Measurements from ENCODE around the gene CEP192.
"Not testable (repeated sequence)": the region's sequence is repeated elsewhere in the genome, so short reads cannot be mapped to it uniquely, and the experiment has no call there.

The CEP192 gene

DNA sequence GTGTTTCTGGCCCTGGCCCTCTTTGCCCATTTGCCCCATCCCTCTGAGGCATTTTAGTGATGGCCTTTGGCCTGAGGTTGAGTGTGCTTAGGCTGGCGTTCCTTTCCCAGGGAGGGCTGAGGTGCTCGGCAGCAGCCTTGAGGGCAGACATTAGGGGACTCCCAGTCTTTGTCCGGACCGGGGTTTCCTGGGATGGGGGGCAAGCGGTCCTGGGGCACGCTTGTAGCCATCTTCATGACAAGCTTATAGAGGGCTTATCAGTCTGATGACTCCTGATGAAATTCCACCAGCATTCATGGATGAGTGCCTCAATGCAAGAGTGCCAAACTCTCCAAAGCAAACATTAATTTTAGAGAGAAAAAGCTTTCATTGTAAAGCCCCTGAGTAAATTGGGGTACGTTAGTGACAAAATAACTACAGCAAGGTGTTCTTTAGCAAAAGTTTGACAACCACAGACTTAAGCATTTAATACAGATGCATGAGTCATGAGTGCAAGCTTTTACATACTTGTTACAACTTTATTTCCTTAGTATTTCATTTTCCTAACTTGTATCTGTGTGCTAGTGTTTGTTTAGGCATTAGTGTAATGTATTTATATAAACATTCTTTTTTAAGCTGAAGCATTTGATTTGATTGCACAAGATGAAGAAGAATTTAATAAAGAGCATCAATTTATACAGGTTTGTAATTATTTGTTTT lies 45.6 kb downstream of the CEP192 start:
- DNase-seq, result no peak

- DNase-seq, result no peak
Observed at GRCh38 chr18:13039806-13040205, 48.6 kb downstream of the CEP192 start.

DNA sequence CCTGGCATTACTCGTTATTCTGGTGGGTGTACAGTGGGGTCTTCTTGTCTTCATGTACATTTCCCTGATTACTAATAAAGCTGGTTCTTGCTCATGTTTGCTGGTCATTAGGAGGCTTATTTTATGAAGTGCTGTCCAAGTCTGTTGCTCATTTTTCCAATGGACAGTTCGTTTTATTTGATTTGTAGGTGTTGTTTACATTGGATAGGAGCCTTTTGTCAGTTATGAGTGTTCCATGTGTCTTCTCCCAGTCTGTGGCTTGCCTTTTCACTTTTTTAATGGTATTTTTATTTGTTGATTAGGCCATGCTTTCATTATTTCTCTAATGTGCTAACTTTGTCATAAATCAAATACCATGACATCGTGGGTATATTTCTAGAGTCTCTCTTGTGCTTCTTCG lies 51.9 kb downstream of the CEP192 start:
- DNase-seq, result no peak

- no peak for DNase-seq
Observed at GRCh38 chr18:13048061-13048595, 57.0 kb downstream of the CEP192 start.

GRCh38 chr18:13051159-13051558 lies 60.0 kb downstream of the CEP192 start:
- DNase-seq, result no peak

DNA sequence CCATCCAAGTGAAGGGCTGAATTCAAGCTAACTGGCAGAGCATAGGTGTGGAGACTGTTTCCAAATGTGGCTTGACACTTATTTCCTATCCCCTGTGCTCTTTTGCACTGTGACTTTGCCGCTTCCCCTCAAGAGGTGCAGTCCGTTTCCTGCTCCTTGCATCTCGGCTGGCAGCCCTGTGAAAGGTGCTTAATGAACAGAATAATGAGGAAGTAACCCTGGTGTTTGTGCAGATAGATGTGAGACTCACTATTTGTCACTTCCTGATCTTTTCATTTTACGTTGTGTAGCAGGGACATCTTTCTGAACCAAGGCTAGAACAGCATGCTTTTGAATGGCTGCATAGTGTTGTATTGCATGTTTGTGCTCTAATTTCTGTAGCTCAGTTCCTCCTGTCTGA lies 60.8 kb downstream of the CEP192 start:
- DNase-seq, result peak in 1 of 5 experiments; percentile 29

DNA sequence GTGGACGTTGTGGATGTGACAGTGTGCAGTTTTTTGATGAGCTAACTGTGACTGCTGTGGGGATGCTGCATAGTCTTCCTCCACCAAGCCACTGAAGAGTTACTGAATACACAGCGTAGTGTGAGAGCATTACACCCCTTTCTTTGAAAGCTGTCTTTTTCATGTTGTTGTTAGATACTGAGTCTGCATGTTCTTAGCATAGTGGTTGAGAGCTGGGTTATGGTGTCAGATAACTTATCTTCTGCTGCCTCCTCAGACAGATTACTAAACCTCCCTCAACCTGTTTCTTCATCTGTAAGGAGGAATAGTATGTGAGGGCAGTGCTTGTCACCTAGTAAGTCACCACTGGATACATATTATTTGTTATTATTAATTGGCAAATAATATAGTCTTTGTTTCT lies 63.2 kb downstream of the CEP192 start:
- DNase-seq, result no peak

DNA sequence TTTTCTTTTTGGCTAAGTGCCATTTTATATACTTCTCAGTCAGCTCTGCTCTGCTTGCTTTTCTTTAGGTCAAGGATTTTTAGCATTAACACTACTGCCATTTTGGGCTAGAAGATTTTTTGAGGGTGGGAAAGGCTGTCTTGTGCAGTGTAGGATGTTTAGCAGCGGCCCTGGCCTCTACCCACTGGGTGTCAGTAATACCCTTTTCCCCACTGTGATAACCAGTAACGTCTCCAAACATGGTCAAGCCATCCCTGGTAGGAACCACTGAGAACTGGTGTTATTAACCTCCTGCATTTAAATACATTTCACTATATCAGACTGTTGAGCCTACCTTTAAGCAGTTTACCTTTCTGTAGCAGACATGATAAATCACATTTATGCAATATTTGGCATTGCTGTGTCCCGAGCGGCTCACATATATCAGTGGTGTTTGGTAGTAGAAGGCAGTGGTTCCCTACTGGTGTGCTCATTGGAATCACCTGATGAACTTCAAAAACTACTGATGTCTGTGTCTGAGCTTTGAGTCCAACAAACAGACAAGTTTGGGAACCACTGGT lies 70.5 kb downstream of the CEP192 start:
- no peak for DNase-seq

DNA sequence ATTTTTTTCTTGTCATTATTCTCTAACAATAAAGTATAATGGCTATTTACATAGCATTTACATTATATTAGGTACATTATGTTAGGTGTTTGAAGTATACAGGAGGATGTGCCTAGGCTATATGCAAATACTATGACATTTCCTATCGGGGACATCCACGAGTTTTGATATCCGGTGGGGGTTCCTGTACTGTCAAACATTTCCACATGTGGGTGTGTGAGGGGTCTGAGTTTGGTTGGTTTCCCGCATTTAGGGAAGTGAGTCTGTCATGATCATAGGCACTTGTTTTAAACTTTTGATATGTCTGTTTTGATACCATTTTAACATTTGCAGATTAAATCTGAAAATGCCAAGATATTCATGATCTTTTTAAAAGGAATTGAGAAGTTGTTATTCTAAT lies 76.0 kb downstream of the CEP192 start:
- DNase-seq, result no peak

DNA sequence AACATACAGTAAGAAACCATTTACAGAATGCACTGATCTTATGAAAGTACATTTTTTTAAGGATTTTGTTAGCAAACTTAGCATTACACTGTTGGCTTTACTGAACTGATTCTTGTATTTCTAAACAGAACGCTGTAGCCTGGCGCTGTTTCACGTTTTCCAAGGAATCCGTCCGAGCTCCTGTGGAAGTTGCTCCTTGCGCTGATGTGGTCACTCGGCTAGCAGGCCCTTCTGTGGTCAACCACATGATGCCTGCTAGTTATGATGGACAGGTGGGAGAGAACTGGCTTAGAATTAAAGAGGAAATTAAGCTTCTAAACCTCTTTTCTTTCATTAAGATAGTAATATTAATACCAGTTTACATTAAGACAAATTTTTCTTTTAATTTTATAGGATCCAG lies 76.8 kb downstream of the CEP192 start:
- DNase-seq, result no peak

- no peak for DNase-seq
Observed at GRCh38 chr18:13070460-13070859, 79.3 kb downstream of the CEP192 start.

DNA sequence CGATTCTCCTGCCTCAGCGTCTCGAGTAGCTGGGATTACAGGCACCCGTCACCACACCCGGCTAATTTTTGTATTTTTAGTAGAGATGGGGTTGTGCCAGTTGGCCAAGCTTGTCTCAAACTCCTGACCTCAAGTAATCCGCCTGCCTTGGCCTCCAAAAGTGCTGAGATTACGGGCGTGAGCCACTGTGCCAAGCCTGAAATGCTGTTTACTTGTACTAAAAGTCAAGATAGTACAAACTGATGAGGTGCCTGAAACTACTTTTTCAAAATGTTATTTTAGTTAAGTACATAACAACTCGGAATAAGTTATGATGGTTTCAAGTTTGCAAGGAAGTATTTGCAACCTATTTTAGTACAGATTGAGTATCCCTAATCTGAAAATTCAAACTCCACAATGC lies 85.7 kb downstream of the CEP192 start:
- DNase-seq, result no peak

DNA sequence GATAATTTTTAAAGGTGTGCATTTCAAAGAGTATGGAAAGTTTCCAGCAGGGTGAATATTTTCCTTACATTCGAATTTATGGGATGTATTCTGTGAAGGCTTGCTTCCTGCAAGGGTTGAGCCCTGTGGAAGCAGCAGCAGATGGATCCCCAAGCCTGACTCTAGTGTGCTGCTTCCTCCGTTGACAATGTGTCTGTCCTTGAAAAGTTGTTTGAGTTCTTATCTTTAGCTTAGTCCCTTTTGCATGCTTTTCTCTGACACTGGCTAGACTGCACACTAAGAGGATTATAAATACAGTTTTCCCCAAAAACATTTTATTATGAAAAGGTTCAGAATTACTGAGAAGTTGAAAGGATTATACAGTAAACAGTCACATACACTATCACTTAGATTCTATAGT lies 86.3 kb downstream of the CEP192 start:
- no peak for DNase-seq

DNA sequence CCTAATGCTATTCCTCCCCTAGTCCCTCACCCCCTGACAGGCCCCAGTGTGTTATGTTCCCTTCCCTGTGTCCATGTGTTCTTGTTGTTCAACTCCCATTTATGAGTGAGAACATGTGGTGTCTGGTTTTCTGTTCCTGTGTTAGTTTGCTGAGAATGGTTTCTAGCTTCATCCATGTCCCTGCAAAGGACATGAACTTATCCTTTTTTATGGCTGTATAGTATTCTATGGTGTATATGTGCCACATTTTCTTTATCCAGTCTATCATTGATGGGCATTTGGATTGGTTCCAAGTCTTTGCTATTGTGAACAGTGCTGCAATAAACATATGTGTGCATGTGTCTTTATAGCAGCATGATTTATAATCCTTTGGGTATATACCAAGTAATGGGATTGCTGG lies 86.9 kb downstream of the CEP192 start:
- not testable (repeated sequence) for DNase-seq

DNA sequence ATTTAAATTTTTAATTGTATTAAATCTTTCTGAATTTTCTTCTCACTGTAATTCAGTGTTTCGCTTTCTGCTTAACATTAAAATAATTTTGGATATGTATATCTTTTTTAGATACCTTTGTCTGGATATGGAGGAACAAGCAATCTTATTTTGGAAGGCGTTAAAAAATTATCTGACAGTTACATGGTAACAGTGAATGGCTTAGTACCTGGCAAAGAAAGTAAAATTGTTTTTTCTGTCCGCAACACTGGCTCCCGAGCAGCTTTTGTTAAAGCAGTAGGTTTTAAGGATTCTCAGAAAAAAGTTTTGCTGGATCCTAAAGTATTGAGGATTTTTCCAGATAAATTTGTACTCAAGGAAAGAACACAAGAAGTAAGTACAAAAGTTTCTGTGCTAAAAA lies 95.7 kb downstream of the CEP192 start:
- DNase-seq, result no peak

DNA sequence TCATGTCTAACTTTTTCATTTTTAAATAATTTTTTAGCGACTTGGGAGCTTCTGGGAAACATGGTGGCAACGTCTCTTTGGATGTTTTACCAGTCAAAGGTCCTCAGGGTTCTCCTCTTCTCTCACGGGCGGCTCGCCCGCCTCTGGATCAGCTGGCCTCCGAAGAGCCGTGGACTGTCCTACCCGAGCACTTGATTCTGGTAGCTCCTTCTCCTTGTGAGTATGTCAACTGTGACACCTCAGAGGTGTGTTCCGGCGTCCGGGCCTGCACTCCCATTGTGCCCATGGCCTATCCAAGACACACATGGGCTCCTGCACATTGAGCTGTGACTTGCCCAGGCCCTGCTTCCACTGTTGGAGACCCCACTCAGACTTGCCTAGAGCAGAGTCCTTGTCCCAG lies 104.3 kb downstream of the CEP192 start:
- DNase-seq, result no peak

DNA sequence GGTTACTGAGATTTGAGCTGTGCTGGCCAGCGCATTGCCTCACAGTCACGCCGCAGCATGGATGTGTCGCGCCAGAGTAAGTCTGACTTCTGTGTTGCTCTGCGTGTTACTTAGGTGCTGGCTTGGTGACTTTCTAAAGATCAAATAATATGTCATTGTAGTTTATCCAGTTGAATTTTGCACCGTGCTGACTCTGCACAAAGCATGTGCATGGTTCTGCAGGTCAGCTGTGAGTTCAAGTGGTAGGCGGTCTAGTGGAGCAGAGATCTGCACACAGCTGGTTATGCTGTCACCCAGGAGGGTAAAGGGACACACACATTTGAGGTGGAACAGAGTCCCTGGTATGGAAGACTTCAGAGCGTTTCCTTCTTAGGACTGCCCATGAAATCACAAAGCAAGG lies 105.1 kb downstream of the CEP192 start:
- DNase-seq, result no peak

DNA sequence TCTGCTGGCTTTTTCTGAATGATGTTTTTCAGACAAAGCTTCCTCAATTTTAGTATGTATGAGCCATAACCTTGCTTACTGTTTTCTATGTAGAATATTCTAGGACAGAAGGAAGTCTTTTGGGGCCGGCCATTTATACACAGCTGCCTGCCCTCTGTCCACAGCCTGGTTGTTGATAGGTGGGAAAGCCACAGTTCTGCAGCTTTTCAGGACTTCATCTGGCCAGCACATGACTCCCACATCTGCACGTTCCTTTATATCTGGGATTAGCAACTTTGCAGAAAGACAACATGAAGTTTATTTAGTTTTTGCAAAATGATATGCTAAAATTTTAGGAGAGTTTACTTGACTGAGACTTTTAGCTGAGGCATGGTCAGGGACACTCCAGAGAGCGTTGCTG lies 105.6 kb downstream of the CEP192 start:
- no peak for DNase-seq

DNA sequence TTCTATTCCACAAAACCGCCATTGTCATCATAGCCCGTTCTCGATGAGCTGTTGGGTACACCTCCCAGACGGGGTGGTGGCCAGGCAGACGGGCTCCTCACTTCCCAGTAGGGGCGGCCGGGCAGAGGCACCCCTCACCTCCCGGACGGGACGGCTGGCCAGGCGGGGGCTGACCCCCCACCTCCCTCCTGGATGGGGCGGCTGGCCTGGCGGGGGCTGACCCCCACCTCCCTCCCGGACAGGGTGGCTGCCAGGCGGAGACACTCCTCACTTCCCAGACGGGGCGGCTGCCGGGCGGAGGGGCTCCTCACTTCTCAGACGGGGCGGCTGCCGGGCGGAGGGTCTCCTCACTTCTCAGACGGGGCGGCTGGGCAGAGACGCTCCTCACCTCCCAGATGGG lies 106.9 kb downstream of the CEP192 start:
- not testable (repeated sequence) for DNase-seq

DNA sequence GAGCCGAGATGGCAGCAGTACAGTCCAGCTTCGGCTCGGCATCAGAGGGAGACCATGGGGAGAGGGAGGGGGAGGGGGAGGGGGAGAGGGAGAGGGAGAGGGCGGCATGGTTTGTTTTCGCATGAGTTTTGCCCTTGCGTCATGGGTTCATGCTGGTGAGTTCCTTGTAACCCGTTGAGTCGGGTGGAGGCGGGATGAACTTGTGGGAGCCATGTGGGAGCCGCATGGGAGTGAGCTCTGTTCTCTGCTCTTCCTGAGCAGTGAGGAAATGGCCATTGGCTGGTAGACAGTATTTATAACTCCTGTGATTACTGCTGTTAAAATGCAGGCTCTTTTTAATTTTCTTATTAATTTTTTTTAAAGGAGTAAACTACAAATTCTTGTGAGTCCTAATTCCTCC lies 108.0 kb downstream of the CEP192 start:
- no peak for DNase-seq

DNA sequence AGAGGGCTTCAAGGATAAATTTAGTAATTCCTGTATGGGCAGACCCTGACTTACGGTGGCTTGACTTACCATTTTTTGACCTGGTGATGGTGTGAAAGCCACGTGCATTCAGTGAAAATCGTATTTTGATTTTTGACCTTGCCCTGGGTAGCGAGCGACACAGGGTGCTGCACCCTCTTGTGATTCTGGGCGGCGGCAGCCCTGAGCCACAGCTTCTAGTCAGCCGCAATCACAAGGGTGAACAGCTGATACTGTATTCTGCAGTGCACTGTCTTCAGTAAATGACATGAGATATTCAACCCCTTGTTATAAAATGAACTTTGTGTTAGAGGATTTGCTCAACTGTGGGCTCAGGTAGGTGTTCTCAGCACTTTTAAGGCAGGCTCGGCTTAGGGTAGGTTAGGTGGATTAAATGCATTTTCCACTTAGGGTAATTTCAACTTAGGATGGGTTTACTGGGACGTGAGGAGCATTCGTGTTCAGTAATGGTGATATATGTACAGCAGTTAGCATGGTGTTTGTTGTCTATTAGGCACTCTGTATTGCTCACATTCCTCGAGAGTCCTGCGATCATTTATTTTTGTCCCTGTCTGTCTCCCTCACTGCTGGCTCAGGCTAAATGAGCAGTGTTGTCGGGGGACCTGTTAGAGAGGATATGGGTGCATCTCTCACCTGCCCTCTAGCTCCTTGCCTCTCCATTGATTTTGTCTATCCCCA lies 109.9 kb downstream of the CEP192 start:
- DNase-seq, result no peak

DNA sequence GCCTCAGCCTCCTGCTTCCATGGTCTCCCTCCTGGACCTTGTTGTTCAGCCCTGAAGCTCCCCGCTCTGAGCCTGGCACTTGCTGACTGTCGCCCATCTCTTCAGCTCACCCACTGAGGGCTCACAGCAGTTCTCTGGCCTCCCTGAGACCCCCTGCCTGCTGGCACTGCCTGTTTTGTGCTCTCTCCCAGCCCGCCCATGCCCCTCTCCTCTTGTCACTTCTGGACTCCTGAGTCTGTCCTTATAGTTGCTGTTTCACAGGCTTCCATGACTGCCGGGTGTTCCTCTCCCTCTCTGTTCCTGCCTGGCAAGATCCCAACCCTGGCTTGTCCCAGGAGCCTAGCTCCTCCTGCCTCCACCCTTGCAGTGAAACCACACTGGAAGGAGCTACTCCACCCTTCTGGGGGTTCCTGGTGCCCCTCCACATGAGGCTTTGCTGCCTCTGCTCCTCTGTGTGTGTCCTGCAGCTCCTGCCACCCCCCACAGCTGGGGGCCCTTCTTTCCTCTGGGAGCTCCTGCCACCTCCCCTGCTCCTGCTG lies 110.6 kb downstream of the CEP192 start:
- no peak for DNase-seq

DNA sequence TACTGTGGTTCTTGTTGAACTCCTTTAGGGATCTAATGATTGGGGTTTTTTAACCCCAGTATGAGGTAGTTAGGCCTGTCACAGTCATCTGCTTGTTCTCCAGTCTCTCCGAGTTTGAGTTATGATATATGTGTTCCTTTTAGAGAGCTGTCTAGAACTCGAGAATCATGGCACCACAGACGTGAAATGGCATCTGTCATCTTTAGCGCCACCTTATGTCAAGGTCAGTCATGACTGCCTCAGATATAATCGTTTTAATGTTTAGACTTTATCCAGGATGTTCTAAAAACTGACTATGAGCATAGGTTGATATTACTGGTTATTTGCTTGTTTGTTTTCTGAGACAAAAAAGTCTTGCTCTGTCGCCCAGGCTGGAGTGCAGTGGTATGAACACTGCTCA lies 112.2 kb downstream of the CEP192 start:
- peak in 1 of 5 experiments; percentile 16 for DNase-seq

GRCh38 chr18:13105059-13105458 lies 113.9 kb downstream of the CEP192 start:
- DNase-seq, result peak in 1 of 5 experiments; percentile 11

All from T-helper 2 cell (primary cell).